Stimulated activated CD8-positive, alpha-beta memory T cell treated with anti-CD3 and anti-CD28 coated beads, Interleukin-4, amount 100 ng/mL, for 4 hours (primary cell): ENCODE measurements around the gene DNTTIP2.
A peak's percentile ranks its signal among the peaks of the same experiment; 100 is the strongest.
"Not testable (repeated sequence)": the region's sequence is repeated elsewhere in the genome, so short reads cannot be mapped to it uniquely, and the experiment has no call there.

Experiments used
- DNase-seq, 2 donors: peaks; one replicate each; pipeline ENCODE4 v3.0.0-alpha.2; 2020; ENCODE audit warnings: low read depth in 2 of 2, low spot score in 1 of 2

Gene DNTTIP2

GRCh38 chr1:93842750-93843500 lies 36.1 kb downstream of the DNTTIP2 start:
- DNase-seq: no peak

- DNase-seq: no peak
Observed at GRCh38 chr1:93841771-93842170, 37.2 kb downstream of the DNTTIP2 start.

GRCh38 chr1:93840956-93841482 lies 38.0 kb downstream of the DNTTIP2 start:
- no peak for DNase-seq

- DNase-seq: no peak
Observed at GRCh38 chr1:93839753-93840152, 39.3 kb downstream of the DNTTIP2 start.

- DNase-seq: no peak
Observed at GRCh38 chr1:93839307-93839706, 39.7 kb downstream of the DNTTIP2 start.

- DNase-seq: no peak
Observed at GRCh38 chr1:93837961-93838360, 41.0 kb downstream of the DNTTIP2 start.

- DNase-seq: not testable (repeated sequence)
Observed at GRCh38 chr1:93833293-93833692, 45.7 kb downstream of the DNTTIP2 start.

GRCh38 chr1:93829061-93829460 lies 49.9 kb downstream of the DNTTIP2 start:
- no peak for DNase-seq

- DNase-seq: no peak
Observed at GRCh38 chr1:93828367-93828755, 50.6 kb downstream of the DNTTIP2 start.

GRCh38 chr1:93827633-93828366 lies 51.2 kb downstream of the DNTTIP2 start:
- no peak for DNase-seq

- no peak for DNase-seq
Observed at GRCh38 chr1:93827128-93827527, 51.9 kb downstream of the DNTTIP2 start.

GRCh38 chr1:93824834-93825233 lies 54.2 kb downstream of the DNTTIP2 start:
- no peak for DNase-seq

- DNase-seq: no peak
Observed at GRCh38 chr1:93822730-93823425, 56.1 kb downstream of the DNTTIP2 start.

- DNase-seq: no peak
Observed at GRCh38 chr1:93821423-93822144, 57.4 kb downstream of the DNTTIP2 start.

GRCh38 chr1:93820554-93821422 lies 58.2 kb downstream of the DNTTIP2 start:
- no peak for DNase-seq

GRCh38 chr1:93818570-93818959 lies 60.4 kb downstream of the DNTTIP2 start:
- DNase-seq: no peak

GRCh38 chr1:93817819-93818569 lies 61.0 kb downstream of the DNTTIP2 start:
- DNase-seq: peak in 1 of 2 donors; percentile 7

- no peak for DNase-seq
Observed at GRCh38 chr1:93816970-93817678, 61.9 kb downstream of the DNTTIP2 start.
